GM12878 (cell line): ENCODE data around the gene ROPN1B.
"Not testable (repeated sequence)": the region's sequence is repeated elsewhere in the genome, so short reads cannot be mapped to it uniquely, and the experiment has no call there.

Experiments
- BMI1 ChIP-seq: fragments of 450-650 bp; IDR thresholded peaks from 2 replicates; pipeline ENCODE4 v1.6.1; 2016; ENCODE audit warnings: mild to moderate bottlenecking, moderate library complexity, borderline replicate concordance
- CREM ChIP-seq: IDR thresholded peaks from 2 replicates; pipeline ENCODE4 v1.6.1; 2014; ENCODE audit warnings: antibody characterized with exemption, low read depth
- DPF2 ChIP-seq: fragments of 450-650 bp; IDR thresholded peaks from 2 replicates; pipeline ENCODE4 v1.6.1; 2017; ENCODE audit warnings: mild to moderate bottlenecking
- KAT2A ChIP-seq: conservative IDR thresholded peaks from 2 replicates; pipeline ENCODE4 v1.6.1; 2011; ENCODE audit warnings: low read depth, low read length; ENCODE audit not compliant: control insufficient read depth
- POLR2AphosphoS5 ChIP-seq: IDR thresholded peaks from 2 replicates; pipeline ENCODE4 v1.6.1; 2011; ENCODE audit warnings: mild to moderate bottlenecking, low read length, inconsistent platforms
- ZNF207 ChIP-seq: fragments of 450-650 bp; IDR thresholded peaks from 2 replicates; pipeline ENCODE4 v1.6.1; 2014; ENCODE audit warnings: antibody characterized with exemption, mild to moderate bottlenecking, borderline replicate concordance
- TF ChIP-seq, protein P1 (sequence below): IDR thresholded peaks from 2 replicates; pipeline ENCODE4 v1.6.1; 2012; ENCODE audit warnings: mild to moderate bottlenecking, low read depth, low read length

DNA sequence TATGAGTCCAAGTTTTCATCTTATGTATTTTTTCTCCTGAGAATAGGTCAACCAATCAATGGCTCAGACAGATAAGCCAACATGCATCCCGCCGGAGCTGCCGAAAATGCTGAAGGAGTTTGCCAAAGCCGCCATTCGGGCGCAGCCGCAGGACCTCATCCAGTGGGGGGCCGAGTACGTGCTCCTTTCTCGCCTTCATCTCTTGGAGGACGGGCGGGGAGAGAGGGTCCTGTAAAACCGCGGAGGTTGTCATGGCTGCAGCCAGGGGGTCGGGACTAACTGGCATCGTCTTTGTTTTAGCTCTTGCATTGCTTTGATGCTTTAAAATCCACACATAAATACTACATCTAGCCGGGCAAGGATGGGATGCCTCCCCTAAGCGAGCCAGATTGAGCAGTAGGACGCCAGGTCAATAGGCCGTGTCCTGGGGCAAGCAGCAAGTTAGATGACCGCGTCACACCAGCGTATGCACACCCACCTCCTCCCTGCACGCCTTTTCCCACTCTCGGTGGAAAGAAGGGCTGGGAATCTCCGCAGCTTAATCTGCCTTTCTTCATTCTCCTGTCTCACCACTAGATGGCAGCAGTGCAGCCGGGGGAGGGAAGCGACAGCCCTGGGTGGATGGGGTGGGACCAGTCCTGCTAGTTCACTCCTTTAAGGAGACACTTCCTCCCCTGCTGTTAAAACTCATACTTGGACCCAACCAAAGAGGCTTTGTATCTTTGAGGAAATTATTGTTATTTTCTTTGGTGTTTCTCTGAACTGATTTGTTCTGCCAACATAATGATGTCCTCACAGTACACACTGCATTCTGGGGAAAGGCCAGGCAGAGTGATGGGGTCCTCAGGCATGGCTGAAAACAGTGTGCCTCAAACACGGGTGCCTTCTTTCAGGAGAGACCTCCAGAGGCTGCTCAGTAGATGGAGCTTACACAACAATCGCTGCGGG is 3.3 kb downstream of the ROPN1B start:
- TF ChIP-seq, protein P1, sequence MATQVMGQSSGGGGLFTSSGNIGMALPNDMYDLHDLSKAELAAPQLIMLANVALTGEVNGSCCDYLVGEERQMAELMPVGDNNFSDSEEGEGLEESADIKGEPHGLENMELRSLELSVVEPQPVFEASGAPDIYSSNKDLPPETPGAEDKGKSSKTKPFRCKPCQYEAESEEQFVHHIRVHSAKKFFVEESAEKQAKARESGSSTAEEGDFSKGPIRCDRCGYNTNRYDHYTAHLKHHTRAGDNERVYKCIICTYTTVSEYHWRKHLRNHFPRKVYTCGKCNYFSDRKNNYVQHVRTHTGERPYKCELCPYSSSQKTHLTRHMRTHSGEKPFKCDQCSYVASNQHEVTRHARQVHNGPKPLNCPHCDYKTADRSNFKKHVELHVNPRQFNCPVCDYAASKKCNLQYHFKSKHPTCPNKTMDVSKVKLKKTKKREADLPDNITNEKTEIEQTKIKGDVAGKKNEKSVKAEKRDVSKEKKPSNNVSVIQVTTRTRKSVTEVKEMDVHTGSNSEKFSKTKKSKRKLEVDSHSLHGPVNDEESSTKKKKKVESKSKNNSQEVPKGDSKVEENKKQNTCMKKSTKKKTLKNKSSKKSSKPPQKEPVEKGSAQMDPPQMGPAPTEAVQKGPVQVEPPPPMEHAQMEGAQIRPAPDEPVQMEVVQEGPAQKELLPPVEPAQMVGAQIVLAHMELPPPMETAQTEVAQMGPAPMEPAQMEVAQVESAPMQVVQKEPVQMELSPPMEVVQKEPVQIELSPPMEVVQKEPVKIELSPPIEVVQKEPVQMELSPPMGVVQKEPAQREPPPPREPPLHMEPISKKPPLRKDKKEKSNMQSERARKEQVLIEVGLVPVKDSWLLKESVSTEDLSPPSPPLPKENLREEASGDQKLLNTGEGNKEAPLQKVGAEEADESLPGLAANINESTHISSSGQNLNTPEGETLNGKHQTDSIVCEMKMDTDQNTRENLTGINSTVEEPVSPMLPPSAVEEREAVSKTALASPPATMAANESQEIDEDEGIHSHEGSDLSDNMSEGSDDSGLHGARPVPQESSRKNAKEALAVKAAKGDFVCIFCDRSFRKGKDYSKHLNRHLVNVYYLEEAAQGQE: not testable (repeated sequence)
- not testable (repeated sequence) for TF ChIP-seq CREM, POLR2AphosphoS5, KAT2A, ZNF207, BMI1, DPF2
